ENCODE measurements around the gene EXD1. TPM values are rescaled to one million over a fixed set of nuclear protein-coding genes. Genes with fewer than 3 reads are reported as not detected.
"Not testable (repeated sequence)": the region's sequence is repeated elsewhere in the genome, so short reads cannot be mapped to it uniquely, and the experiment has no call there.

EXD1 gene
- total and polyA plus RNA-seq, 4 donors = 0.04 to 0.15 (median 0.05) TPM; not detected in 1

DNA sequence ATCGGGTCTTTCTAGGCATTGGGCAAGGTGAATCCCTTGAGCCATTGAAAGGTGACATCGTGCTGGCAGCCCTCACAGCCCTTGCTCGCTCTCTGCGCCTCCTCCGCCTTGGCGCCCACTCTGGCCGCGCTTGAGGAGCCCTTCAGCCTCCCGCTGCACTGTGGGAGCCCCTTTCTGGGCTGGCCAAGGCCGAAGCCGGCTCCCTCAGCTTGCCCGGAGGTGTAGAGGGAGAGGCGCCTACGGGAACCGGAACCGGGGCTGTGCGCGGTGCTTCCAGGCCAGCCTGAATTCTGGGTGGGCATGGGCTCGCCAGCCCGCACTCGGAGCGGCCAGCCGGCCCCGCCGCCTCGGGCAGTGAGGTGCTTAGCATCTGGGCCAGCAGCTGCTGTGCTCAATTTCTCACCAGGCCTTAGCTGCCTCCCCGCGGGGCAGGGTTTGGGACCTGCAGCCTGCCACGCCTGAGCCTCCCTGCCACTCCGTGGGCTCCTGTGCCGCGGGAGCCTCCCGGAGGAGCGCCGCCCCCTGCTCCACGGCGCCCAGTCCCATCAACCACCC lies 79.0 kb downstream of the EXD1 start:
- no peak for ATAC-seq (ENCODE audit: insufficient read depth, low FRiP score)
- Histone ChIP-seq H3K36me3 (ENCODE audit: control insufficient read depth in 4 of 4, insufficient read depth in 4 of 4, low read length in 4 of 4) (no peaks in the 10 kb centered on the region), H3K4me3 (no peak overlapping the region), H3K27ac (ENCODE audit: low read depth in 1 of 2, low read length in 1 of 2) (no peak overlapping the region), H3K9ac (ENCODE audit: insufficient read depth in 1 of 2, low read length in 2 of 2) (no peak overlapping the region), H3K27me3 (ENCODE audit: control insufficient read depth in 3 of 3, insufficient read depth in 3 of 3, low read length in 2 of 3) (no peaks in the 10 kb centered on the region), H3K4me1 (ENCODE audit: control insufficient read depth in 5 of 5, insufficient read depth in 5 of 5, low read length in 5 of 5) (no peaks in the 10 kb centered on the region), H3K9me3 (ENCODE audit: control insufficient read depth in 4 of 4, insufficient read depth in 3 of 4, low read length in 3 of 4) (peaks cover 0 to 4% (median 0%) of the 10 kb centered on the region in 4 donors)
- TF ChIP-seq, protein P1, sequence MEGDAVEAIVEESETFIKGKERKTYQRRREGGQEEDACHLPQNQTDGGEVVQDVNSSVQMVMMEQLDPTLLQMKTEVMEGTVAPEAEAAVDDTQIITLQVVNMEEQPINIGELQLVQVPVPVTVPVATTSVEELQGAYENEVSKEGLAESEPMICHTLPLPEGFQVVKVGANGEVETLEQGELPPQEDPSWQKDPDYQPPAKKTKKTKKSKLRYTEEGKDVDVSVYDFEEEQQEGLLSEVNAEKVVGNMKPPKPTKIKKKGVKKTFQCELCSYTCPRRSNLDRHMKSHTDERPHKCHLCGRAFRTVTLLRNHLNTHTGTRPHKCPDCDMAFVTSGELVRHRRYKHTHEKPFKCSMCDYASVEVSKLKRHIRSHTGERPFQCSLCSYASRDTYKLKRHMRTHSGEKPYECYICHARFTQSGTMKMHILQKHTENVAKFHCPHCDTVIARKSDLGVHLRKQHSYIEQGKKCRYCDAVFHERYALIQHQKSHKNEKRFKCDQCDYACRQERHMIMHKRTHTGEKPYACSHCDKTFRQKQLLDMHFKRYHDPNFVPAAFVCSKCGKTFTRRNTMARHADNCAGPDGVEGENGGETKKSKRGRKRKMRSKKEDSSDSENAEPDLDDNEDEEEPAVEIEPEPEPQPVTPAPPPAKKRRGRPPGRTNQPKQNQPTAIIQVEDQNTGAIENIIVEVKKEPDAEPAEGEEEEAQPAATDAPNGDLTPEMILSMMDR (IDR thresholded peaks at IDR 0.05; ENCODE audit: control extremely low read depth, extremely low read depth) = no peak
- 98% methylated on average over 36 to 37 of the region's 37 CpGs for WGBS, 2 donors
- no peak for DNase-seq

DNA sequence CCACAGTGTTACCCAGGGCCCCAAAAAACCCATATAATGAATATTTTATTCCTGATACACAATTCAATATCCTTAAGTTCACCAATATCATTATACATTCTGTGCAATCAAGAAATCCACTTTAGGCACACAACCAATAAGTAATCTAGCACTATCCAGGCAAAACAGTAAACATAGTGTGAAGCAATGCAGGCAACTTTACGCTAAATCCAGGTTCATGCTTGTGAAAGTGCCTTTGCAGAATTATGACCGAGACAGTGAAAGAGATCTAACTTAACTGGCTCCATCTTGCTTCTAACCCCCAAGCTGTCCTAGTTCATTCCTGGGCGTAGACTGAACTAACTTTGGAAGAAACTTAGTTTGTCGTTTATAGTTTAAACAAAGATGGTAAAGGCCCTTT lies 80.3 kb downstream of the EXD1 start:
- H3K27me3 ChIP-seq (ENCODE audit: control insufficient read depth in 3 of 3, insufficient read depth in 3 of 3, low read length in 2 of 3) = no peaks in the 10 kb centered on the region
- ATAC-seq (ENCODE audit: insufficient read depth, low FRiP score) (no peak), DNase-seq (no peak)
- no peaks in the 10 kb centered on the region for H3K36me3 ChIP-seq (ENCODE audit: control insufficient read depth in 4 of 4, insufficient read depth in 4 of 4, low read length in 4 of 4)
- no peaks in the 10 kb centered on the region for H3K4me1 ChIP-seq (ENCODE audit: control insufficient read depth in 5 of 5, insufficient read depth in 5 of 5, low read length in 5 of 5)
- H3K27ac ChIP-seq (ENCODE audit: low read depth in 1 of 2, low read length in 1 of 2) = no peak overlapping the region
- 83 to 88% methylated on average over 4 of the region's 4 CpGs for WGBS, 2 donors
- H3K9me3 ChIP-seq (ENCODE audit: control insufficient read depth in 4 of 4, insufficient read depth in 3 of 4, low read length in 3 of 4) = peaks cover 0 to 4% (median 0%) of the 10 kb centered on the region in 4 donors
- H3K9ac ChIP-seq (ENCODE audit: insufficient read depth in 1 of 2, low read length in 2 of 2) = no peak overlapping the region
- TF ChIP-seq, protein P1 (IDR thresholded peaks at IDR 0.05; ENCODE audit: control extremely low read depth, extremely low read depth) = no peak
- no peak overlapping the region for H3K4me3 ChIP-seq

DNA sequence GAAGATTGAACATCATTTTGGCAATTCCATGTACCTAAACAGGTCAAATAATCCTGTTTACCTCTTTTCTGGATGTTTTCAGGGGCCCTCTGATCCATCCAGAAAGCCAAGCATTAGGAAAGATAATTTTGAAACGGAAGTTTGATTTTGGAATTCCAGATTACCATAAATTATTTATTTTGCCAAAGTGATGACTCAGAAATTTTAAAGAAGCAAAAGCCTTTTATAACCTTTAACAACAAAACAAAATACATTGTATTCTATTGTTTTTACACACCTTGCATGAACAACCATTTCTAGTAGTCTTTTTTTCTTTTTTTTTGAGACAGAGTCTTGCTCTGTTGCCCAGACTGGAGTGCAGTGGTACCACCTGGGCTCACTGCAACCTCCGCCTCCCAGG lies 82.5 kb downstream of the EXD1 start:
- Histone ChIP-seq H3K27me3 (ENCODE audit: control insufficient read depth in 3 of 3, insufficient read depth in 3 of 3, low read length in 2 of 3) (no peaks in the 10 kb centered on the region), H3K9me3 (ENCODE audit: control insufficient read depth in 4 of 4, insufficient read depth in 3 of 4, low read length in 3 of 4) (peaks cover 0 to 2% (median 0%) of the 10 kb centered on the region in 4 donors), H3K36me3 (ENCODE audit: control insufficient read depth in 4 of 4, insufficient read depth in 4 of 4, low read length in 4 of 4) (no peaks in the 10 kb centered on the region), H3K27ac (ENCODE audit: low read depth in 1 of 2, low read length in 1 of 2) (no peak overlapping the region), H3K9ac (ENCODE audit: insufficient read depth in 1 of 2, low read length in 2 of 2) (no peak overlapping the region), H3K4me1 (ENCODE audit: control insufficient read depth in 5 of 5, insufficient read depth in 5 of 5, low read length in 5 of 5) (no peaks in the 10 kb centered on the region), H3K4me3 (no peak overlapping the region)
- WGBS, 2 donors = 79 to 88% methylated on average over 2 of the region's 2 CpGs
- TF ChIP-seq, protein P1 (IDR thresholded peaks at IDR 0.05; ENCODE audit: control extremely low read depth, extremely low read depth) = no peak
- ATAC-seq (ENCODE audit: insufficient read depth, low FRiP score) (no peak), DNase-seq (no peak)

DNA sequence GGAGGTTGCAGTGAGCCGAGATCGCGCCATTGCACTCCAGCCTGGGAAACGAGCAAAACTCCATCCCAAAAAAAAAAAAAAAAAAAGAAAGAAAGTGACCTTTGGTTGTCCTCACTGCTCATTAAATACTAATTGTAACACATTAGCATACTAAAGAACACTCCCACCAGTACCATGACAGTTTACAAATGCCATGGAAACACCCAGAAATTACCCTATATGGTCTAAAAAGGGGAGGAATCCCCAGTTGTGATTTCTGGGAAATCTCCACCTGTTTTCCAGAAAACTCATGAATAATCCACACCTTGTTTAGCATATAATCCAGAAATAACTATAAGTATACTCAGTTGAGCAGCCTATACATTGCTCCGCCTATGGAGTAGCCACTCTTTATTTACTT lies 90.9 kb downstream of the EXD1 start:
- WGBS, 2 donors = 97% methylated on average over 5 of the region's 5 CpGs
- H3K9ac ChIP-seq (ENCODE audit: insufficient read depth in 1 of 2, low read length in 2 of 2) = no peak overlapping the region
- no peaks in the 10 kb centered on the region for H3K4me1 ChIP-seq (ENCODE audit: control insufficient read depth in 5 of 5, insufficient read depth in 5 of 5, low read length in 5 of 5)
- ATAC-seq (ENCODE audit: insufficient read depth, low FRiP score) = no peak
- H3K27ac ChIP-seq (ENCODE audit: low read depth in 1 of 2, low read length in 1 of 2) = no peak overlapping the region
- no peaks in the 10 kb centered on the region for H3K9me3 ChIP-seq (ENCODE audit: control insufficient read depth in 4 of 4, insufficient read depth in 3 of 4, low read length in 3 of 4)
- TF ChIP-seq, protein P1 (IDR thresholded peaks at IDR 0.05; ENCODE audit: control extremely low read depth, extremely low read depth) = no peak
- H3K36me3 ChIP-seq (ENCODE audit: control insufficient read depth in 4 of 4, insufficient read depth in 4 of 4, low read length in 4 of 4) = no peaks in the 10 kb centered on the region
- no peak overlapping the region for H3K4me3 ChIP-seq
- DNase-seq = no peak
- no peaks in the 10 kb centered on the region for H3K27me3 ChIP-seq (ENCODE audit: control insufficient read depth in 3 of 3, insufficient read depth in 3 of 3, low read length in 2 of 3)

DNA sequence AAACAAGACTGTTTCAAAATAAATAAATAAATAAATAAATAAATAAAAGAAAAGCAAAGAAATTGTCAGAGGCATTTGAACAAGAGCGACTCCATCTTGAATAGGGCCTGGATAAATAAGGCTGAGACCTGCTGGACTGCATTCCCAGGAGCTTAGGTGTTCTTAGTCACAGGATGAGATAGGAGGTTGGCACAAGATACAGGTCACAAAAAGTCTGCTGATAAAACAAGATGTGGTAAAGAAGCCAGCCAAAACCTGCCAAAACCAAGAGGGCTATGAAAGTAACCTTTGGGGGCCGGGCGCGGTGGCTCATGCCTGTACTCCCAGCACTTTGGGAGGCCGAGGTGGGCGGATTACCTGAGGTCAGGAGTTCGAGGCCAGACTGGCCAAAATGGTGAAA lies 91.4 kb downstream of the EXD1 start:
- not testable (repeated sequence) for H3K27me3 ChIP-seq (ENCODE audit: control insufficient read depth in 3 of 3, insufficient read depth in 3 of 3, low read length in 2 of 3); ATAC-seq (ENCODE audit: insufficient read depth, low FRiP score); H3K4me3 ChIP-seq; H3K9ac ChIP-seq (ENCODE audit: insufficient read depth in 1 of 2, low read length in 2 of 2); H3K36me3 ChIP-seq (ENCODE audit: control insufficient read depth in 4 of 4, insufficient read depth in 4 of 4, low read length in 4 of 4); H3K9me3 ChIP-seq (ENCODE audit: control insufficient read depth in 4 of 4, insufficient read depth in 3 of 4, low read length in 3 of 4); H3K4me1 ChIP-seq (ENCODE audit: control insufficient read depth in 5 of 5, insufficient read depth in 5 of 5, low read length in 5 of 5); H3K27ac ChIP-seq (ENCODE audit: low read depth in 1 of 2, low read length in 1 of 2)
- WGBS, 2 donors = 82 to 94% methylated on average over 7 of the region's 7 CpGs
- DNase-seq = peak in 1 of 3 donors; percentile 11

All from lung (tissue), 12 donors.